Ishikawa (cell line): ENCODE results near the gene RBMXL2.

Experiments used
- CEBPB ChIP-seq: IDR thresholded peaks from 2 replicates; pipeline ENCODE4 v1.6.1; 2012
- CREB1 ChIP-seq: IDR thresholded peaks from 2 replicates; pipeline ENCODE4 v1.6.1; 2012; ENCODE audit warnings: low read depth
- EP300 ChIP-seq: IDR thresholded peaks from 2 replicates; pipeline ENCODE4 v1.6.1; 2012; ENCODE audit warnings: borderline replicate concordance
- FOXM1 ChIP-seq: IDR thresholded peaks from 2 replicates; pipeline ENCODE4 v1.6.1; 2012; ENCODE audit warnings: low read depth, borderline replicate concordance
- NFIC ChIP-seq: IDR thresholded peaks from 2 replicates; pipeline ENCODE4 v1.6.1; 2012
- RAD21 ChIP-seq: IDR thresholded peaks from 2 replicates; pipeline ENCODE4 v1.6.1; 2012; ENCODE audit warnings: low read depth
- TAF1 ChIP-seq: IDR thresholded peaks from 2 replicates; pipeline ENCODE4 v1.6.1; 2012; ENCODE audit warnings: low read depth, mild to moderate bottlenecking
- TCF12 ChIP-seq: IDR thresholded peaks from 2 replicates; pipeline ENCODE4 v1.6.1; 2012; ENCODE audit warnings: low read depth
- TEAD4 ChIP-seq: IDR thresholded peaks from 2 replicates; pipeline ENCODE4 v1.6.1; 2012
- YY1 ChIP-seq: IDR thresholded peaks from 2 replicates; pipeline ENCODE4 v1.6.1; 2012; ENCODE audit warnings: low read depth
- ZBTB7A ChIP-seq: IDR thresholded peaks from 2 replicates; pipeline ENCODE4 v1.6.1; 2012; ENCODE audit warnings: low read depth
- TF ChIP-seq, protein P1 (sequence below): IDR thresholded peaks from 2 replicates; pipeline ENCODE4 v1.6.1; 2012
- TF ChIP-seq, protein P2 (sequence below): IDR thresholded peaks from 2 replicates; pipeline ENCODE4 v1.6.1; 2012
- TF ChIP-seq, protein P3 (sequence below): IDR thresholded peaks from 2 replicates; pipeline ENCODE4 v1.6.1; 2012; ENCODE audit warnings: low read depth, mild to moderate bottlenecking

Gene RBMXL2

DNA sequence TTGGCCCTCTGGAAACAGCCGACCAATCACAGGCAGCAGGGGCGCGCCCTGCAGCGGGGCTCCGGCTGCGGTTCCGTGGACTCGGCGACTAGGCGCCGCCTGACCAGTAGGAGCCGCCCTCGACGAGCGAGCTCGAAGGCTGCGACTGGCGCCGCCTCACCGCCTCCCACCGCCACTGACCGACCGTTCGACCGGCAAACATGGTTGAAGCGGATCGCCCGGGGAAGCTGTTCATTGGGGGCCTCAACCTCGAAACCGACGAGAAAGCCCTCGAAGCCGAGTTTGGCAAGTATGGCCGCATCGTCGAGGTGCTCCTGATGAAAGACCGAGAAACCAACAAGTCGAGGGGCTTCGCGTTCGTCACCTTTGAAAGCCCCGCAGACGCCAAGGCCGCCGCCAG lies at the start of gene RBMXL2:
TSS of gene RBMXL2 (plus strand) at position 78 of the 400 bp plus-strand sequence. CDS start at position 201, 123 bp downstream.
- TF ChIP-seq EP300: no peak
- no peak for TF ChIP-seq YY1
- no peak for TF ChIP-seq ZBTB7A
- TF ChIP-seq FOXM1: no peak
- TF ChIP-seq, protein P1, sequence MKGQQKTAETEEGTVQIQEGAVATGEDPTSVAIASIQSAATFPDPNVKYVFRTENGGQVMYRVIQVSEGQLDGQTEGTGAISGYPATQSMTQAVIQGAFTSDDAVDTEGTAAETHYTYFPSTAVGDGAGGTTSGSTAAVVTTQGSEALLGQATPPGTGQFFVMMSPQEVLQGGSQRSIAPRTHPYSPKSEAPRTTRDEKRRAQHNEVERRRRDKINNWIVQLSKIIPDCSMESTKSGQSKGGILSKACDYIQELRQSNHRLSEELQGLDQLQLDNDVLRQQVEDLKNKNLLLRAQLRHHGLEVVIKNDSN: no peak
- no peak for TF ChIP-seq RAD21
- TF ChIP-seq, protein P2, sequence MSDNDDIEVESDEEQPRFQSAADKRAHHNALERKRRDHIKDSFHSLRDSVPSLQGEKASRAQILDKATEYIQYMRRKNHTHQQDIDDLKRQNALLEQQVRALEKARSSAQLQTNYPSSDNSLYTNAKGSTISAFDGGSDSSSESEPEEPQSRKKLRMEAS: no peak
- TF ChIP-seq, protein P3, sequence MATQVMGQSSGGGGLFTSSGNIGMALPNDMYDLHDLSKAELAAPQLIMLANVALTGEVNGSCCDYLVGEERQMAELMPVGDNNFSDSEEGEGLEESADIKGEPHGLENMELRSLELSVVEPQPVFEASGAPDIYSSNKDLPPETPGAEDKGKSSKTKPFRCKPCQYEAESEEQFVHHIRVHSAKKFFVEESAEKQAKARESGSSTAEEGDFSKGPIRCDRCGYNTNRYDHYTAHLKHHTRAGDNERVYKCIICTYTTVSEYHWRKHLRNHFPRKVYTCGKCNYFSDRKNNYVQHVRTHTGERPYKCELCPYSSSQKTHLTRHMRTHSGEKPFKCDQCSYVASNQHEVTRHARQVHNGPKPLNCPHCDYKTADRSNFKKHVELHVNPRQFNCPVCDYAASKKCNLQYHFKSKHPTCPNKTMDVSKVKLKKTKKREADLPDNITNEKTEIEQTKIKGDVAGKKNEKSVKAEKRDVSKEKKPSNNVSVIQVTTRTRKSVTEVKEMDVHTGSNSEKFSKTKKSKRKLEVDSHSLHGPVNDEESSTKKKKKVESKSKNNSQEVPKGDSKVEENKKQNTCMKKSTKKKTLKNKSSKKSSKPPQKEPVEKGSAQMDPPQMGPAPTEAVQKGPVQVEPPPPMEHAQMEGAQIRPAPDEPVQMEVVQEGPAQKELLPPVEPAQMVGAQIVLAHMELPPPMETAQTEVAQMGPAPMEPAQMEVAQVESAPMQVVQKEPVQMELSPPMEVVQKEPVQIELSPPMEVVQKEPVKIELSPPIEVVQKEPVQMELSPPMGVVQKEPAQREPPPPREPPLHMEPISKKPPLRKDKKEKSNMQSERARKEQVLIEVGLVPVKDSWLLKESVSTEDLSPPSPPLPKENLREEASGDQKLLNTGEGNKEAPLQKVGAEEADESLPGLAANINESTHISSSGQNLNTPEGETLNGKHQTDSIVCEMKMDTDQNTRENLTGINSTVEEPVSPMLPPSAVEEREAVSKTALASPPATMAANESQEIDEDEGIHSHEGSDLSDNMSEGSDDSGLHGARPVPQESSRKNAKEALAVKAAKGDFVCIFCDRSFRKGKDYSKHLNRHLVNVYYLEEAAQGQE: no peak
- TF ChIP-seq CREB1: no peak

DNA sequence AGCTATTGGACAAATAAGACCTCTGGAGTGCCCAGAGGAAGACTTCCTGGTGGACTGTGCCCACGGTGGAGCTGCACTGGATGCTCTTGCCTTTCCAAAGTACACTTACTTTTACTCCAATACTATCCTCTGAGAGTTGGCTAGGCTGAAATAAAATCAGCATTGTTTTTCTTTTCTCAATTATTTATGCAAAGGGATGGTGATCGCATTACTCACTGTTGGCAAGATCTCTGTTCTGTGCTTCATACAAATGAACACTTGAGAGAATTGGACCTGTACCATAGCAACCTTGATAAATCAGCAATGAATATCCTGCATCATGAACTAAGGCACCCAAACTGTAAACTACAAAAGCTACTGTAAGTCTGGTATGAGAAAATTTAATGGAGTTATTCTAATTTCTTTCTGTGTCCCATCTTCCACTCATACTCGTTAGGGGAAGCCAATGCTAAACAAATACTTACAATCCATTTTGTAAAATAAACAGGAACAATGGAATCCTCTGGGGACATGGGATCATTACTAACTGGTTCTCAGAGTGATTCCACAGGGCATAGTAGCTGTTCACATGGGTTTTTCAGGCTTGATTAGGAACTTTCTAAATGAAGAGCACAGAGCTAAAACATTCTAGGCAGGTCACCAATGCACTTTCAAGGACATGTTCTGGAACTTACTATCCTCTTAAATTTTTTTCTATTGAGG lies 42.2 kb upstream of the RBMXL2 start:
- TF ChIP-seq NFIC (no peak), TAF1 (no peak), ZBTB7A (no peak), RAD21 (no peak), CEBPB (no peak), TEAD4 (no peak), FOXM1 (no peak), CREB1 (no peak), TCF12 (no peak)
- TF ChIP-seq, protein P2: no peak
- TF ChIP-seq, protein P3: no peak

DNA sequence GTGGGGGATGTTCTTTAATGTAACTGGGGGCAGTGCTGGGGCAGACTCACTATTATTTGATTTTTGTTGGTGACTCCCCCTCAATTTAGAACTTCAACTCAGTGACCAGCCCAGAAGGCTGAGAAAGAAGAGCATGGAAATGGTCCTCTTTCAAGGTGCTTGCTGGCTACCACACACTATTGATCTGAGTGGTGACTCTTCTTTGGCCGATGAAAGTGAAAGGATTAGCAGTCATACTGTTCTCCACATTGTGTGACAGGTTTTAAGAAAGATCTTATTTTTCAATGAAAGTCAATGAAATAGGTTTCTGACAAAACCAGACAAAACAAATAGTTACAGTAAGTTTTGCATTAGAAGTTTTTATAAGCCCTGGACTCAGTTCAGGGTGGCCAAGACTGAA lies 38.6 kb upstream of the RBMXL2 start:
- no peak for TF ChIP-seq CREB1
- TF ChIP-seq TEAD4: no peak
- no peak for TF ChIP-seq TCF12
- TF ChIP-seq ZBTB7A: no peak
- TF ChIP-seq, protein P1: no peak

DNA sequence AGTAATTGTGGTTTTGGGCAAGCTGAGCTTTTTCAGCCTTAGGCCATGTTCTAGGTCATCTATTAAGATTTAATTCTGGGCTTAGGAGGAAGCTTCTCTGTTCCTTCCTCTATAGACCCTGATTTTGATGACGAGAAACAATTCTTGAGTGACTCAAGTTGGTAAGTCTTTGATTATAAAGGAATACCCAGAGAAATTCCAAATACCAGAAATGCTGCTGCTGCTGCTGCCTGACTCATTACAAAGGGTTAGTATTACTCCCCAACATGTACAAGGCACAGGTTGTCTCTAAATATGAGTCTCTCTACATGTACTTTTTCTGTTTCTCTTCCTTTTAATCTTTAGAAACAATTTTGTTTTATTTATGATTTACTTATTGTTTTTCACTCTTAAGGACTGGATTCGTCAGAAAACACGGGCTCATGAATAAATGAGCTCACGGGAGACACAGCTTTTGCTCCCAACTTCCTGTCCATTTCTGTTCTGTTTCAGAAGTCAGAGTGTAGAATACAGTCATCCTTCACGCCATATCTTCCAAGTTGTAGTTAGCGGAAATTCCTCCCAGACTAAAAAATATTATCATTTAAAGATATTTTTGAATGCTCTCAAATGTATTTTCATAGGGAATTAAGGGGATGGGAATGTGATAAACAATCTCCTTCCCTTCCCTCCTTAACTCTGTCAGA lies 31.8 kb upstream of the RBMXL2 start:
- no peak for TF ChIP-seq TCF12
- TF ChIP-seq CEBPB: no peak
- TF ChIP-seq, protein P2: no peak
- TF ChIP-seq YY1: no peak
- no peak for TF ChIP-seq CREB1
- TF ChIP-seq, protein P3: no peak
